GM23338 (cell line): ENCODE measurements around the gene GCFC2. TPM values are rescaled to one million over a fixed set of nuclear protein-coding genes. Genes with fewer than 3 reads are reported as not detected.

Experiments
- ATAC-seq: fragments of 200-7000 bp; cut with Tn5 transposase; 3 replicates; pipeline ENCODE4 v1.9.1; 2020
- DNase-seq: peaks from one replicate; pipeline ENCODE4 v3.0.0-alpha.2; 2015; ENCODE audit warnings: low spot score
- H2AFZ ChIP-seq: fragments of 200-600 bp; sonication (generic); 2 replicates; pipeline ENCODE4 v1.8.0; 2016; ENCODE audit warnings: antibody characterized with exemption, mild to moderate bottlenecking, moderate library complexity
- H3F3A ChIP-seq: fragments of 200-600 bp; sonication (generic); replicated peaks from 2 replicates; pipeline ENCODE4 v1.8.0; 2017; ENCODE audit warnings: antibody characterized with exemption, mixed run types, low read depth
- H3K27ac ChIP-seq: fragments of 200-600 bp; sonication (generic); 2 replicates; pipeline ENCODE4 v1.6.1; 2016; ENCODE audit warnings: low read depth
- H3K27me3 ChIP-seq: fragments of 200-600 bp; sonication (generic); 2 replicates; pipeline ENCODE4 v1.8.0; 2016; ENCODE audit warnings: mild to moderate bottlenecking, mixed run types, moderate library complexity; ENCODE audit not compliant: insufficient read depth
- H3K36me3 ChIP-seq: fragments of 200-600 bp; sonication (generic); 2 replicates; pipeline ENCODE4 v1.8.0; 2016; ENCODE audit warnings: mild to moderate bottlenecking; ENCODE audit not compliant: insufficient read depth
- H3K4me1 ChIP-seq: fragments of 200-600 bp; sonication (generic); 2 replicates; pipeline ENCODE4 v1.8.0; 2016; ENCODE audit warnings: mild to moderate bottlenecking, moderate library complexity; ENCODE audit not compliant: insufficient read depth
- H3K4me2 ChIP-seq: fragments of 200-600 bp; sonication (generic); 2 replicates; pipeline ENCODE4 v1.7.1; 2017; ENCODE audit warnings: mixed run types
- H3K4me3 ChIP-seq: fragments of 200-600 bp; sonication (generic); 2 replicates; pipeline ENCODE4 v1.6.1; 2016; ENCODE audit warnings: mixed run types
- H3K79me2 ChIP-seq: fragments of 200-600 bp; sonication (generic); replicated peaks from 2 replicates; pipeline ENCODE4 v1.8.0; 2017; ENCODE audit warnings: mild to moderate bottlenecking; ENCODE audit not compliant: insufficient read depth
- H3K9me2 ChIP-seq: fragments of 200-600 bp; sonication (generic); 2 replicates; pipeline ENCODE4 v1.8.0; 2017; ENCODE audit not compliant: insufficient read depth
- H4K20me1 ChIP-seq: fragments of 200-600 bp; sonication (generic); replicated peaks from 2 replicates; pipeline ENCODE4 v1.8.0; 2017; ENCODE audit warnings: mild to moderate bottlenecking; ENCODE audit not compliant: insufficient read depth
- H3K27ac Mint-ChIP-seq: 2 replicates; pipeline ENCODE4 v1.8.0; 2020; ENCODE audit warnings: inconsistent platforms, mild to moderate bottlenecking, moderate library complexity, mixed read lengths
- H3K27me3 Mint-ChIP-seq: 3 replicates; pipeline ENCODE4 v1.8.0; 2022; ENCODE audit warnings: low read depth, mild to moderate bottlenecking, moderate library complexity, mixed read lengths, inconsistent platforms; ENCODE audit not compliant: insufficient read depth, poor library complexity
- H3K36me3 Mint-ChIP-seq: 3 replicates; pipeline ENCODE4 v1.8.0; 2021; ENCODE audit warnings: low read depth, mild to moderate bottlenecking, inconsistent platforms, moderate library complexity, mixed read lengths
- H3K4me1 Mint-ChIP-seq: 3 replicates; pipeline ENCODE4 v1.8.0; 2020; ENCODE audit warnings: mild to moderate bottlenecking, inconsistent platforms, mixed read lengths
- H3K4me3 Mint-ChIP-seq: 3 replicates; pipeline ENCODE4 v1.8.0; 2021; ENCODE audit warnings: moderate library complexity, mild to moderate bottlenecking, inconsistent platforms, mixed read lengths
- H3K9me3 Mint-ChIP-seq: 3 replicates; pipeline ENCODE4 v1.8.0; 2020; ENCODE audit warnings: moderate library complexity, mild to moderate bottlenecking, inconsistent platforms, mixed read lengths
- CREB1 ChIP-seq: fragments of 250-450 bp; sonication (Bioruptor Pico); IDR thresholded peaks from 2 replicates; pipeline ENCODE4 v1.5.0; 2020; ENCODE audit warnings: low read depth, mild to moderate bottlenecking, moderate library complexity
- ETS1 ChIP-seq: IDR thresholded peaks from 2 replicates; pipeline ENCODE4 v1.6.1; 2016; ENCODE audit warnings: antibody characterized with exemption
- EZH2 ChIP-seq: fragments of 200-600 bp; sonication (generic); IDR thresholded peaks from one replicate; pipeline ENCODE4 v1.8.0; 2017; ENCODE audit warnings: antibody characterized with exemption, mild to moderate bottlenecking, low read depth; ENCODE audit not compliant: unreplicated experiment
- EZH2phosphoT487 ChIP-seq: fragments of 200-600 bp; sonication (generic); IDR thresholded peaks from one replicate; pipeline ENCODE4 v1.8.1; 2018; ENCODE audit warnings: antibody characterized with exemption; ENCODE audit not compliant: unreplicated experiment
- JUNB ChIP-seq: IDR thresholded peaks from one replicate; pipeline ENCODE4 v1.6.1; 2016; ENCODE audit warnings: antibody characterized with exemption; ENCODE audit not compliant: unreplicated experiment
- NANOG ChIP-seq: IDR thresholded peaks from 2 replicates; pipeline ENCODE4 v1.6.1; 2016; ENCODE audit warnings: antibody characterized with exemption, borderline replicate concordance
- POLR2AphosphoS5 ChIP-seq: IDR thresholded peaks from 2 replicates; pipeline ENCODE4 v1.6.1; 2016; ENCODE audit warnings: antibody characterized with exemption, low read depth
- REST ChIP-seq: IDR thresholded peaks from one replicate; pipeline ENCODE4 v1.6.1; 2018; ENCODE audit warnings: antibody characterized with exemption; ENCODE audit not compliant: unreplicated experiment
- STAT1 ChIP-seq: IDR thresholded peaks from one replicate; pipeline ENCODE4 v1.6.1; 2016; ENCODE audit warnings: antibody characterized with exemption; ENCODE audit not compliant: unreplicated experiment
- ZNF114 ChIP-seq: fragments of 250-450 bp; sonication (Bioruptor Pico); IDR thresholded peaks from 2 replicates; pipeline ENCODE4 v1.5.0; 2020; ENCODE audit warnings: mild to moderate bottlenecking, moderate library complexity
- ZNF331 ChIP-seq: fragments of 250-450 bp; sonication (Bioruptor Pico); IDR thresholded peaks from 2 replicates; pipeline ENCODE4 v1.5.0; 2020; ENCODE audit warnings: low read depth, mild to moderate bottlenecking, moderate library complexity
- ZNF462 ChIP-seq: fragments of 250-450 bp; sonication (Bioruptor Pico); IDR thresholded peaks from 2 replicates; pipeline ENCODE4 v1.5.0; 2020; ENCODE audit warnings: mild to moderate bottlenecking, moderate library complexity
- polyA plus RNA-seq: library from polyadenylated mRNA; unstranded; fragments of >200 nt; fragmentation: Nextera tagmentation; extraction: Ambion mirVana; gene quantifications from 2 replicates; pipeline ENCODE4 v1.2.1, GENCODE V29; 2016
- total RNA-seq: library from RNA; depleted of rRNA; stranded (reverse); fragments of >200 nt; shearing (Covaris generic); gene quantifications from 2 replicates; pipeline ENCODE4 v1.2.3, GENCODE V29; 2014
- TF ChIP-seq, protein P1 (sequence below), 2 experiments: fragments of 200-600 bp in 1 of 2; sonication (generic) in 1 of 2; conservative IDR thresholded peaks; 2 replicates each; pipeline versions ENCODE4 v1.5.1 to v1.6.1; 2016 to 2017; ENCODE audit warnings: antibody characterized with exemption in 2 of 2, low read depth in 2 of 2, mild to moderate bottlenecking in 2 of 2, moderate library complexity in 1 of 2

GCFC2 gene
- total and polyA plus RNA-seq, 2 experiments from 2014 or later = 23.8 to 26.2 TPM

DNA sequence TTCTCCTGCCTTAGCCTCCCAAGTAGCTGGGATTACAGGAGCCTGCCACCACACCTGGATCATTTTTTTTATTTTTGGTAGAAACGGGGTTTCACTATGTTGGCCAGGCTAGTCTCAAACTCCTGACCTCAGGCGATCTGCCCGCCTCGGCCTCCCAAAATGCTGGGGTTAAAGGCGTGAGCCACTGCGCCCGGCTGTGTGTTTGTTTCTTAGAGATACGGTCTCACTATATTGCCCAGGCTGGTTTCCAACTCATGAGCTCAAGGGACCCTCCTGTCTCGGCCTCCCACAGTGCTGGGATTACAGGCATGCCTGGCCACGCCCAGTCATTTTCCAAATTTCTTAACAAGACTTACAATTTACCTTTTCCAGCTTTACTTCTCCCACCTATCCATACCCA, 65.1 kb downstream of the GCFC2 start:
- ATAC-seq (no peak), DNase-seq (no peak)
- H2AFZ ChIP-seq = peak overlapping the region; percentile 88; the same call in 1 of the 2 replicates
- H3K4me3 ChIP-seq = no peak overlapping the region
- Mint-ChIP-seq H3K27ac (no peak overlapping the region), H3K4me1 (peaks cover 2% of the 10 kb centered on the region; the same call in 1 of the 3 replicates), H3K27me3 (peaks cover 1% of the 10 kb centered on the region), H3K4me3 (peak overlapping the region; percentile 93; the same call in 1 of the 3 replicates), H3K9me3 (no peaks in the 10 kb centered on the region), H3K36me3 (peaks cover 32% of the 10 kb centered on the region)
- no peaks in the 10 kb centered on the region; the same call in 1 of the 2 replicates for H3K4me1 ChIP-seq
- H3F3A ChIP-seq = no peaks in the 10 kb centered on the region
- peaks cover 9% of the 10 kb centered on the region; the same call in 1 of the 2 replicates for H3K36me3 ChIP-seq
- no peaks in the 10 kb centered on the region for H3K9me2 ChIP-seq
- H3K27me3 ChIP-seq = no peaks in the 10 kb centered on the region
- H3K27ac ChIP-seq = no peak overlapping the region
- H3K79me2 ChIP-seq = peaks cover 38% of the 10 kb centered on the region
- TF ChIP-seq REST (no peak), NANOG (no peak), EZH2phosphoT487 (no peak), STAT1 (no peak), ETS1 (no peak), JUNB (no peak), ZNF462 (CRISPR knock-in tag) (no peak), EZH2 (no peak), CREB1 (CRISPR knock-in tag) (no peak), POLR2AphosphoS5 (no peak), ZNF331 (CRISPR knock-in tag) (no peak), ZNF114 (CRISPR knock-in tag) (no peak)
- TF ChIP-seq, protein P1, sequence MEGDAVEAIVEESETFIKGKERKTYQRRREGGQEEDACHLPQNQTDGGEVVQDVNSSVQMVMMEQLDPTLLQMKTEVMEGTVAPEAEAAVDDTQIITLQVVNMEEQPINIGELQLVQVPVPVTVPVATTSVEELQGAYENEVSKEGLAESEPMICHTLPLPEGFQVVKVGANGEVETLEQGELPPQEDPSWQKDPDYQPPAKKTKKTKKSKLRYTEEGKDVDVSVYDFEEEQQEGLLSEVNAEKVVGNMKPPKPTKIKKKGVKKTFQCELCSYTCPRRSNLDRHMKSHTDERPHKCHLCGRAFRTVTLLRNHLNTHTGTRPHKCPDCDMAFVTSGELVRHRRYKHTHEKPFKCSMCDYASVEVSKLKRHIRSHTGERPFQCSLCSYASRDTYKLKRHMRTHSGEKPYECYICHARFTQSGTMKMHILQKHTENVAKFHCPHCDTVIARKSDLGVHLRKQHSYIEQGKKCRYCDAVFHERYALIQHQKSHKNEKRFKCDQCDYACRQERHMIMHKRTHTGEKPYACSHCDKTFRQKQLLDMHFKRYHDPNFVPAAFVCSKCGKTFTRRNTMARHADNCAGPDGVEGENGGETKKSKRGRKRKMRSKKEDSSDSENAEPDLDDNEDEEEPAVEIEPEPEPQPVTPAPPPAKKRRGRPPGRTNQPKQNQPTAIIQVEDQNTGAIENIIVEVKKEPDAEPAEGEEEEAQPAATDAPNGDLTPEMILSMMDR (conservative IDR thresholded peaks at IDR 0.05; ENCODE audit: low read depth in 2 of 2) = no peak
- no peak overlapping the region for H3K4me2 ChIP-seq
- H4K20me1 ChIP-seq = no peaks in the 10 kb centered on the region
